DMS79 (cell line): ENCODE data around the gene TRPM8.

ENCODE experiments used
- DNase-seq: peaks from one replicate; lab custom pipeline; 2025; lab: John Stamatoyannopoulos, UW

TRPM8 gene

GRCh38 chr2:234001380-234002160 is 84.4 kb downstream of the TRPM8 start:
- DNase-seq, result no peak

- no peak for DNase-seq
Measured at GRCh38 chr2:234002281-234002680, 85.1 kb downstream of the TRPM8 start.

- DNase-seq, result peak; percentile 45
Measured at GRCh38 chr2:234003972-234004617, 86.9 kb downstream of the TRPM8 start.

DNA sequence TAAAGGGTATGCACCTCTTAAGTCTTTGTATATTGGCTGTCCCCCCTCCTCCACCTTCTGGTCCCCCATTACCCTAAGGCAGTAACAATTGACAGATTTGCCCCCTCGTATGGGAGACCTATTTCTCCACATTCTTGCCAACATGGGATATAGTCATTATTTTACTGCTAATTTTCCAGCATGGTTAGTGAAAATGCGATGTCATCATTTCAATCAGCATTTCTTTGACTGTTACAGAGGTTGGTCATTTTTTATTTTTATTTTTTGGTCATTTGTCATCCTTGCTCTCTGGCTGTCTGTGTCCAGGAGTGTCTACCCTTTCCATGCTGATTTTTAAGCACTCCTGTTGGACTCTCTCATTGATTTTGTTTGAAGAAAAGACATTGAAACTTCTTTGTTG is 88.0 kb downstream of the TRPM8 start:
- no peak for DNase-seq

DNA sequence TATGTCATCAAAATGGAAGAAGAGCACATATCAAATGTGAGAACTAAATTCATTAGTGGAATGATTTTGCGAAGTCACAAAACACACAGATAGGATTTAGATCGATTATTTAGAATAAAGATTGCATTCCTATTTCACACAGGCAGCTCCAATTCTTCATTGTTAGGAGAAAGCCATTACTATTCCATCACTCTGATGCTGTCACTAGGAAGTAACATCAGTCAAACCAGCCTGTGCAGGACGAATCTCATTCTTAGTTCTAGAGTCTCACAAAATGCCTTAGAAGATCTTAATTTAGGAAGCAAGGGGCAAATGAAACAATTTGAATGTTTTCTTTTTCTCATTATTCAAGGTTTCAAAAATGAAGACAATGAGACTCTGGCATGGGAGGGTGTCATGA is 89.3 kb downstream of the TRPM8 start:
- no peak for DNase-seq

GRCh38 chr2:234014427-234014826 is 97.3 kb downstream of the TRPM8 start:
- DNase-seq, result no peak

DNA sequence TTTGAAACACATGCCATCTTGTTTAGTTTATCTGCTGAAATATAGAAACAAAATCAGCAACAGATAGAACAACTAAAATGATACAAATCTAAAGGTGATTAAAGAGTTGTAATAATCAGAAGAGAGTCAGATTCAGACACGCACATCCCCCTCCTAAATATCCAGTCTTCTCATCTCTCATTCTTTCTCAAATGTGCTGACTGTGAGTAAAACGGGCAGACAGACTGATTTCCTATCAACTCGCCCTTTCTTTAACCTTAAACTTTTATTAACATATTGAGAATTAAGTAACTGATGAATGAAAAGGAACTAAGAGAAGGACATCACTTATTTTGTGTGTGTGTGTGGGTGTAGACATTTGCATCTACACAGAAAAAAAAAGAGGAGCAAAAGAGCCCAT is 98.7 kb downstream of the TRPM8 start:
- DNase-seq, result no peak

- no peak for DNase-seq
Measured at GRCh38 chr2:234019896-234020295, 102.7 kb downstream of the TRPM8 start.

- DNase-seq, result no peak
Measured at GRCh38 chr2:234020332-234020731, 103.2 kb downstream of the TRPM8 start.

DNA sequence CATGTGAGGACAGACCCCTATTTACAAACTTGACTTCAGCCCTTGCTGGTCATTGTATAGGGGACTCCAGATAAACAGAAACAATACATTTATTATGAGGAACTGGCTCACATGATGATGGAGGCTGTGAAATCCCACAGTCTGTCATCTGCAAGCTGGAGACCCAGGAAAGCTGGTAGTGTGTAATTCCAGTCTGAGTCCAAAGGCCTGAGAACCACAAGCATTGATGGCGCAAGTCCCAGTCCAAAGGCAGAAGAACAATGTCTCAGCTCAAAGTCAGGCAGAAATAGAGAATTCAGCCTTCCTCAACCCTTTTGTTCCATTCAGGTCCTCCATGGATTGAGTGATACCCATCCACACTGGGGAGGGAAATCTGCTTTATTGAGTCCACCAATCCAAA is 105.3 kb downstream of the TRPM8 start:
- DNase-seq, result no peak

GRCh38 chr2:234024304-234024703 is 107.1 kb downstream of the TRPM8 start:
- no peak for DNase-seq

- DNase-seq, result no peak
Measured at GRCh38 chr2:234025466-234025865, 108.3 kb downstream of the TRPM8 start.

DNA sequence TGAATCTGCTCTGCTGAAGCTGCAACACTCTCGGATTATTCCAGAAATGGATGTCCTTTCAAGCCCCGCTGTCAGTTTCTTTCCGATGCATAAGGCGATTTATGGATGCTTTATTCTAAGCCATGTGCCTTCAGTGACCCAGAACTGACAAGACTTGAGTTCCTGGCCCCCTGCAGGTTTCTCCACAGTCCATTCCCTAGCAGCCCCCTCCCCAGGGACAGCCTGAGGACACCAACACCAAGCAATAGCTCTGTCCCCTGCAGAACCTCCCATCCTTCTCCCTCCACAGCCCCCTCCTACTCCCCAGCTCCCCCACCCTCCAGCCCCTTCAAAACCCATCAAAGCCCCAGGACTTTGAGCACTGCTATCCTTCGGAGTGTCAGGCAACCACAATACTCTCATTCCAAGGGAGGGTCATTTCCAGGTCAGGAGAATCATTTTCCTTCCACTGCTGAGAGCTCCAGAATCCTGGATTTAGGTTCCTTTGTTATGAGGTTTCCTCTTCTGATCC is 108.8 kb downstream of the TRPM8 start:
- DNase-seq, result no peak

DNA sequence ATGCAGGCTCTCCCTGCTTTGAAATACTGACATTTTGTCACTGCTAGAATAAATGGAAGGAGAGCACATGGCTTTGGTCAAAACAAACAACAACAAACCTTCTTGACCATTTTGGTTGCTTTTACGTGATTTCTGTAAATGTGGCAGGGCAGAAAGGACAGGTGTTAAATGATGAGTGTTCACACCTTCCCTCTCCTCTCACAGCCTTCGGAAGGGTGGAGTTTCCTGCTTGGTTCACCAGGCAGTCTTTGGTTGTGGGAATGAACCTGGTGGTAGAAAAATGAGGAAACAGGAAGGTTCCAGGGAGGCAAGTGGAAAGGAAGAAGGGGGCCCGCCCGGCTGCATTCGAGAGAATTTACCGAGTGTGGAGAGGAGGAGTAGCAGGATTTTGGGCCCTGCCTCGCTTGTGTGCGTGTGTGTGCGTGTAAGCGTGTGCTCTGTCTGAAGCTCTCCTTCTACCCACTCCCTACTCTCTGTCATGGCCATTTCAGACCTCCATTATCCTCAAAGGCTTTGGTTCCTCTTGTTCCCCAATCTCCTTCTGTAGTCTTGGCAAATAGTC is 109.6 kb downstream of the TRPM8 start:
- no peak for DNase-seq

GRCh38 chr2:234027641-234028040 is 110.5 kb downstream of the TRPM8 start:
- no peak for DNase-seq

- peak; percentile 91 for DNase-seq
Measured at GRCh38 chr2:234029150-234029733, 112.1 kb downstream of the TRPM8 start.

GRCh38 chr2:234031207-234031606 is 114.0 kb downstream of the TRPM8 start:
- DNase-seq, result no peak

- no peak for DNase-seq
Measured at GRCh38 chr2:234032279-234032856, 115.2 kb downstream of the TRPM8 start.

DNA sequence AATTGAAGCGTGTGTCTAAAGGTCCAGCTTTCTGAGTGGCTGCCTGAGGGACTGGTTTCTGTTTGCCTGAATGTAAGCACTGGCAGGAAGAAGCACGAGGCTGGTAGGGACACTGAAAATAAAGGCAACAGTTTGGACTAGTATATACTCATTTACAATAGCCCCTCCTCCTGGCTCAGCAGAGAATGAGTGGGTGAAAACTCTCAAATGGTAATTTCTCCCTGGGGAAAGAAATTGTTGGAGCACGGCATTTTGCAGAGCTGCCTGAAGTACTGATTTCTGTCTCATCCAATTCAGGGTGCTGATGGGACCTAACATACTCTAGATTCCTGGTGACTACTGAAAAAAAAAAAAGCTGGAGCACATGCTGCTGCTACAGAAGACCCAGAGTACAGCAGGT is 116.0 kb downstream of the TRPM8 start:
- no peak for DNase-seq

DNA sequence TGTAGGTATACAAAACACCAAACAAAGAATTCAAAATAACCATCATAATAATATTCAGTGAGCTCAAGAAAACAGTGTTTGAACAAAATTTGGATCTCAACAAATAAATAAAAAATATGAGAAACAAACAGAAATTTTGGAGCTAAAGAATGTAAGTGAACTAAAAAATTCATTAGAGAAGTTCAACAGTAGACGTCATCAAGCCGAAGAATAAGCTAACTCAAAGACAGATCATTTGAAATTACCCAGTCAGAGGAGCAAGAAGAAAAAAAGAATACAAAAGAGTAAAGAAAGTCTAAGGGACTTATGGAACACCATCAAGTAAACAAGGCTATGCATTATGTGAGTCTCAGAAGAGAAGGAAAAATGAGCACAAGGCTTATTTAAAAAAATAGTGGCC is 116.7 kb downstream of the TRPM8 start:
- no peak for DNase-seq

- DNase-seq, result no peak
Measured at GRCh38 chr2:234038076-234038802, 121.1 kb downstream of the TRPM8 start.

DNA sequence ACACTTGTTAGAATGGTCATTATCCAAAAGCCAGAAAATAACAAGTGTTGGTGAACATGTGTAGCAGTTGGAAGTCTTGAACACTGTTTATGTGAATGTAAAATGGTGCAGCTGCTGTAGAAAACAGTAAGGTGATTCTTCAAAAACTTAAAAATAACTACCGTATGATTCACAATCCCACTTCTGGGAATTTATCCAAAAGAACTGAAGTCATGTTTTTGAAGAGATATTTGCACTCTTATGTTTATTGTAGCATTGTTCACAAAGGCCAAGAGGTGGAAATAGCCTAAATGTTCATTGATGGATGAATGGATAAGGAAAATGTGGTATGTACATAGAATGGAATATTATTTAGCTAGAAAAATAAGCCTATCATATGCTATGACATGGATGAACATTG is 127.0 kb downstream of the TRPM8 start:
- no peak for DNase-seq
